Liver (tissue), 9 donors: Measurements from ENCODE around the gene F13A1. TPM values are rescaled to one million over a fixed set of nuclear protein-coding genes. Genes with fewer than 3 reads are reported as not detected.

Experiments
- DNase-seq: peaks from one replicate; pipeline ENCODE4 v3.0.0-alpha.2; 2017; ENCODE audit warnings: low spot score
- H3K27ac ChIP-seq, 2 donors: one replicate each; pipeline ENCODE4 v1.7.0; 2013; ENCODE audit warnings: inconsistent platforms in 2 of 2, low read length in 2 of 2, control low read depth in 1 of 2, low read depth in 1 of 2, mild to moderate bottlenecking in 1 of 2
- H3K27me3 ChIP-seq, 4 donors: one replicate each; pipeline versions ENCODE4 v1.6.1 to v1.7.0; 2013; ENCODE audit warnings: low read length in 3 of 4, inconsistent platforms in 1 of 4, mild to moderate bottlenecking in 1 of 4, moderate library complexity in 1 of 4; ENCODE audit not compliant: control insufficient read depth in 4 of 4, insufficient read depth in 4 of 4
- H3K36me3 ChIP-seq, 4 donors: one replicate each; pipeline versions ENCODE4 v1.6.1 to v1.7.0; 2013; ENCODE audit warnings: low read length in 3 of 4, mild to moderate bottlenecking in 3 of 4, low read depth in 1 of 4, moderate library complexity in 1 of 4; ENCODE audit not compliant: control insufficient read depth in 4 of 4, insufficient read depth in 3 of 4
- H3K4me1 ChIP-seq, 4 donors: one replicate each; pipeline versions ENCODE4 v1.6.1 to v1.7.0; 2013; ENCODE audit warnings: low read length in 3 of 4, mild to moderate bottlenecking in 3 of 4, moderate library complexity in 1 of 4; ENCODE audit not compliant: control insufficient read depth in 4 of 4, insufficient read depth in 4 of 4
- H3K4me3 ChIP-seq, 3 donors: one replicate each; pipeline versions ENCODE4 v1.6.1 to v1.7.0; 2013; ENCODE audit warnings: low read length in 3 of 3, control low read depth in 1 of 3, low read depth in 1 of 3, mild to moderate bottlenecking in 1 of 3
- H3K9ac ChIP-seq, 2 donors: one replicate each; pipeline ENCODE4 v1.7.0; 2013; ENCODE audit warnings: low read length in 2 of 2, mild to moderate bottlenecking in 2 of 2, moderate library complexity in 2 of 2, control low read depth in 1 of 2, low read depth in 1 of 2
- H3K9me3 ChIP-seq, 4 donors: one replicate each; pipeline versions ENCODE4 v1.6.1 to v1.7.0; 2013; ENCODE audit warnings: low read length in 3 of 4; ENCODE audit not compliant: control insufficient read depth in 4 of 4
- ATF3 ChIP-seq: IDR thresholded peaks from 2 replicates; pipeline ENCODE4 v1.6.1; 2016; ENCODE audit warnings: antibody characterized with exemption
- EGR1 ChIP-seq, 2 donors: IDR thresholded peaks; 2 replicates each; pipeline ENCODE4 v1.6.1; 2016 to 2018; ENCODE audit warnings: antibody characterized with exemption in 2 of 2, low read depth in 2 of 2
- FOXA1 ChIP-seq: IDR thresholded peaks from 2 replicates; pipeline ENCODE4 v1.6.1; 2016; ENCODE audit warnings: antibody characterized with exemption
- FOXA2 ChIP-seq: IDR thresholded peaks from 2 replicates; pipeline ENCODE4 v1.6.1; 2016; ENCODE audit warnings: antibody characterized with exemption
- GABPA ChIP-seq, 2 donors: IDR thresholded peaks in 1 of 2; conservative IDR thresholded peaks in 1 of 2; 2 replicates each; pipeline ENCODE4 v1.6.1; 2016; ENCODE audit warnings: antibody characterized with exemption in 2 of 2, mild to moderate bottlenecking in 1 of 2, moderate library complexity in 1 of 2
- HNF4A ChIP-seq, 2 donors: conservative IDR thresholded peaks; 2 replicates each; pipeline ENCODE4 v1.6.1; 2016; ENCODE audit warnings: antibody characterized with exemption in 2 of 2, mild to moderate bottlenecking in 2 of 2
- HNF4G ChIP-seq: IDR thresholded peaks from 2 replicates; pipeline ENCODE4 v1.6.1; 2016; ENCODE audit warnings: antibody characterized with exemption
- JUND ChIP-seq, 2 donors: IDR thresholded peaks; 2 replicates each; pipeline ENCODE4 v1.6.1; 2016; ENCODE audit warnings: antibody characterized with exemption in 2 of 2
- NR2F2 ChIP-seq: IDR thresholded peaks from 2 replicates; pipeline ENCODE4 v1.6.1; 2016; ENCODE audit warnings: antibody characterized with exemption
- RAD21 ChIP-seq, 2 donors: IDR thresholded peaks; 2 replicates each; pipeline ENCODE4 v1.6.1; 2016; ENCODE audit warnings: antibody characterized with exemption in 2 of 2, mild to moderate bottlenecking in 2 of 2
- REST ChIP-seq: IDR thresholded peaks from 2 replicates; pipeline ENCODE4 v1.6.1; 2016; ENCODE audit warnings: antibody characterized with exemption, mild to moderate bottlenecking
- RXRA ChIP-seq, 2 donors: IDR thresholded peaks; 2 replicates each; pipeline ENCODE4 v1.6.1; 2017 to 2018; ENCODE audit warnings: antibody characterized with exemption in 2 of 2, mild to moderate bottlenecking in 1 of 2
- SP1 ChIP-seq: IDR thresholded peaks from 2 replicates; pipeline ENCODE4 v1.6.1; 2018; ENCODE audit warnings: antibody characterized with exemption, mild to moderate bottlenecking
- YY1 ChIP-seq: IDR thresholded peaks from 2 replicates; pipeline ENCODE4 v1.6.1; 2016; ENCODE audit warnings: antibody characterized with exemption, mild to moderate bottlenecking
- WGBS: extraction: QIAGEN DNeasy Blood & Tissue Kit; methylation state at CpG from one replicate; pipeline ENCODE4 v1.1.7; 2013; 5-methylcytosine and 5-hydroxymethylcytosine counted together
- polyA plus RNA-seq, 2 donors: library from polyadenylated mRNA; stranded (reverse) in 1 of 2; unstranded in 1 of 2; fragments of 200-250 nt in 1 of 2; fragments of >200 nt in 1 of 2; fragmentation: Nextera tagmentation in 1 of 2; extraction: Ambion mirVana in 1 of 2; gene quantifications; one replicate each; pipeline versions ENCODE4 v1.2.1 to v1.2.3, GENCODE V29; 2013 to 2015
- total RNA-seq, 2 donors: library from RNA; depleted of rRNA; stranded (reverse); fragments of >200 nt; gene quantifications; one replicate each; pipeline ENCODE4 v1.2.3, GENCODE V29; 2014
- TF ChIP-seq, protein P1 (sequence below): IDR thresholded peaks from 2 replicates; pipeline ENCODE4 v1.6.1; 2016; ENCODE audit warnings: antibody characterized with exemption
- donor health status: healthy.
- donor health status: healthy.
- donor health status: healthy.
- donor health status: healthy.
- donor health status: healthy.

Gene F13A1
- total and polyA plus RNA-seq, 4 donors, result 0.46 to 18.3 (median 5.1) TPM

DNA sequence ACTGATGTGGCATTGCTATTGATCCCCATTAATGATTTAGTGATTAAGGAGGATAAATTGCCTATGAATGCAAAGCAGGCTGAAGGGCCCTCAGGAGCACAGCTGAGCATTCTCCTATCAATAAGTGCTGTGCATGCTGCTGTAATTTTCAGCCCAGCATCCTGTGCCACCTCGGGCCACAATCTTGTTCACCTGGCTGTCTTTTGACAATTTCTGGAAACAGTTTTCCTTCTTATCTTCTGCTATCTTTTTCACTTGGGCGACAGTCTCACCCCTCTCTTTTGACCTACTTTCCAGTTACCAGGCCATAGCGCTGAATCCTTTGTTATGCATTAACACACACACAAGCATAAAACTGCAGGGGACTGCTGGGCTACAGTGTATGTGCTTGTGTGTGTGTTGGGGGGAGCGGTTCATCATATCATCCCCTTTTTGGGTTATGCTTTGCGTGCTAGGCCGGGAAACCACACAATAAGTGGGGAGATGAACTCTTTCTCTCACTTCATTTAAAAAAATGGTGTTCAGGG, 60.2 kb downstream of the F13A1 start (continued):
- no peak for TF ChIP-seq REST
- TF ChIP-seq HNF4A (conservative IDR thresholded peaks at IDR 0.05), result no peak

- no peak for TF ChIP-seq GABPA (IDR thresholded peaks at IDR 0.05 in 1 of 2, conservative IDR thresholded peaks at IDR 0.05 in 1 of 2)
- TF ChIP-seq ATF3, result no peak
- TF ChIP-seq NR2F2, result no peak
- no peak for TF ChIP-seq RXRA (IDR thresholded peaks at IDR 0.05)
- no peak for TF ChIP-seq HNF4A (conservative IDR thresholded peaks at IDR 0.05)
- no peak for TF ChIP-seq JUND (IDR thresholded peaks at IDR 0.05)
- TF ChIP-seq FOXA1, result no peak
- TF ChIP-seq HNF4G, result no peak
- Histone ChIP-seq H3K36me3 (no peaks in the 10 kb centered on the region), H3K9me3 (no peaks in the 10 kb centered on the region), H3K27ac (no peak overlapping the region), H3K9ac (no peak overlapping the region), H3K4me1 (no peaks in the 10 kb centered on the region), H3K27me3 (peaks cover 0 to 15% (median 0%) of the 10 kb centered on the region in 4 donors), H3K4me3 (no peak overlapping the region)
- DNase-seq, result no peak
- WGBS, result 59% methylated on average over 2 of the region's 2 CpGs
Measured at GRCh38 chr6:6256886-6257285, 63.6 kb downstream of the F13A1 start.

DNA sequence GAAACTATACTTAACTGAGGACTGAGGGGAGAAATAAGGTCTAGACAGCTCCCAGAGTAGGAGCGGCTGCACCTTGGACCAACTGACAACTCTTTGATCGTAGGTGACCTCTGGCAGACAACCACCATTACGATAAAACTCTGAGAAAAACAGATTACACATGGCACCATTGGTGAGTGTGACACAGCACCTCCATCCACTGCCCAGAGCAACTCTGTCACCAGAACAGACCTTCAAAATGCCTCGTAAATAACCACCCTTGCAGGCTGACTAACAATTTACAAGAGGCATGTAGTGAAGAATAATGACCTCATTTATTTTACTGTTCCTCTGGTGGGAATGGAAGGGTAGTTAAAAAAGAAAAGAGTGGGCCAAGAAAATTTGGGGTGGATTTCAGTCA, 64.2 kb downstream of the F13A1 start:
- no peaks in the 10 kb centered on the region for H3K36me3 ChIP-seq
- DNase-seq, result no peak
- no peaks in the 10 kb centered on the region for H3K4me1 ChIP-seq
- no peaks in the 10 kb centered on the region for H3K9me3 ChIP-seq
- no peak overlapping the region for H3K27ac ChIP-seq
- TF ChIP-seq RXRA (IDR thresholded peaks at IDR 0.05) (no peak), FOXA2 (no peak), NR2F2 (no peak), YY1 (no peak), RAD21 (IDR thresholded peaks at IDR 0.05) (no peak), HNF4A (conservative IDR thresholded peaks at IDR 0.05) (no peak), JUND (IDR thresholded peaks at IDR 0.05) (no peak), FOXA1 (no peak), SP1 (no peak), HNF4G (no peak), EGR1 (IDR thresholded peaks at IDR 0.05; ENCODE audit: low read depth in 2 of 2) (no peak), REST (no peak)
- TF ChIP-seq, protein P1, sequence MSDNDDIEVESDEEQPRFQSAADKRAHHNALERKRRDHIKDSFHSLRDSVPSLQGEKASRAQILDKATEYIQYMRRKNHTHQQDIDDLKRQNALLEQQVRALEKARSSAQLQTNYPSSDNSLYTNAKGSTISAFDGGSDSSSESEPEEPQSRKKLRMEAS, result no peak
- no peak overlapping the region for H3K4me3 ChIP-seq
- WGBS, result 71% methylated on average over 4 of the region's 4 CpGs
- peaks cover 0 to 15% (median 0%) of the 10 kb centered on the region in 4 donors for H3K27me3 ChIP-seq
- no peak overlapping the region for H3K9ac ChIP-seq
